IPS DF 19.7 (cell line): Measurements from ENCODE around the gene CD33.
"Not testable (repeated sequence)": the region's sequence is repeated elsewhere in the genome, so short reads cannot be mapped to it uniquely, and the experiment has no call there.

Source experiments
- DNase-seq: peaks from one replicate; pipeline ENCODE4 v3.0.0-alpha.2; 2013; ENCODE audit warnings: low read depth, low spot score

The CD33 gene

GRCh38 chr19:51210191-51210784, 14.6 kb upstream of the CD33 start:
- DNase-seq: no peak

GRCh38 chr19:51210874-51211361, 14.0 kb upstream of the CD33 start:
- not testable (repeated sequence) for DNase-seq

GRCh38 chr19:51211833-51212232, 13.0 kb upstream of the CD33 start:
- DNase-seq: no peak

DNA sequence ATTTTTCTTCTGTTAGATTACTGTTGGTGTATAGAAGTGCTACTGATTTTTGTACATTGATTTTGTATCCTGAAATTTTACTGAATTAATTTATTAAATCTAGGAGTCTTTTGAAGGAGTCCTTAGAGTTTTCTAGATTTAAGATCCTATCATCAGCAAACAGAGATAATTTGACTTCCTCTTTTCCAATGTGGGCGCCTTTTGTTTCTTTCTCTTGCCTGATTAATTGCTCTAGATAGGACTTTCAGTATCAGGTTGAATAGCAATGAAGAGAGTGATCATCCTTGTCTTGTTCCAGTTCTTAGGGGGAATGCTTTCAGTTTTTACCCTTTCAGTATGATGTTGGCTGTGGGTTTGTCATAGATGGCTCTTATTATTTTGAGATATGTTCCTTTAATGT, 5.6 kb upstream of the CD33 start:
- no peak for DNase-seq

- no peak for DNase-seq
These were observed 4.9 kb upstream of the CD33 start for GRCh38 chr19:51219971-51220370.

DNA sequence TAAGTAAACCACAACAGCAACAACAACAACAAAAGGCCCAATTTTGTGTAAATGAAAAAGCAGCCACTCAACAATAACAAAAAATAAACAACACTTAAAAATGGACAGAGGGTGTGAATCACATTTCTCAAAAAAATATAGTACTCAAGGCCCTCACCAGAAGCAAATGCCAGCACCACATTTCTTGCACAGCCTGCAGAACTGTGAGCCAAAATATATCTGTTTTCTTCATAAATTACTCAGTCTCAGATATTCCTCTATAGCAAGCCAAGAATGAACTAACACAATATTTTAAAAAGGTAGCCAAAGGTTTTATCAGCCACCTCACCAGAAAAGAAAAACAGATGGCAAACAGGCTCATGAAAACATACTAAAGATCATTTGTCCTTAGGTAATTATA, 3.9 kb upstream of the CD33 start:
- DNase-seq: no peak

GRCh38 chr19:51224163-51224641, 678 bp upstream of the CD33 start:
- DNase-seq: no peak

DNA sequence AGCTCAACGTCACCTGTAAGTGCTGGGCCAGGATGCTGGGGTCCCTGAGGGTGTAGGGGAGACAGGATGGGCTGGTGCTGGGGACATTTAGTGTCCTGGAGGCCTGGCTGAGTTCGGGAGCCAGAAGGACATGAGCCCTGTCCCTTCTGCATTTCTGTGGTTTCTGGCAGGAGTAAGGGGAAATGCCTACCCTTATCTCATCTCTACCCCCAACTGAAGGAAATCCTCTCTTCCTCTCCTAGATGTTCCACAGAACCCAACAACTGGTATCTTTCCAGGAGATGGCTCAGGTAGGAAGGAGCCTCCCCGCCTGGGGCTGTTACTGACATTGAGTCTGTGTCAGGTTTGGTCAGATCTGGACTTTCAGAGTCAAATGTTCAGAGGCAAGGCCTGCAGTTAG, 1.2 kb downstream of the CD33 start:
- no peak for DNase-seq

DNA sequence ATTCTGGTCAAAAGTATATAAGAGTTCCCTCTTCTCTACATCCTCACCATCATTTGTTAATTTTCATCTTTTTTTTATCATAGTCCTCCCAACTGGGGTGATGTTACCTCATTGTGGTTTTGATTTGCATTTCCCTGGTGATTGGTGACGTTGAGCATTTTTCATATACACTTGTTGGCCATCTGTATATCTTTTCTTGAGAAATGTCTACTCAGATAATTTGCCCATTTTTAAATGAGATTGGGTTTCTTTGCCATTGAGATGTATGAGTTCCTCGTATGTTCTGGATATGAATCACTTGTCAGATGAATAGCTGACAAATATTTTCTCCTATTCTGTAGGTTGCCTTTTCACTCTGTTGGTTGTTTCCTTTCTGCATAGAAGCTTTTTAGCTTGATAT, 2.4 kb downstream of the CD33 start:
- DNase-seq: no peak

DNA sequence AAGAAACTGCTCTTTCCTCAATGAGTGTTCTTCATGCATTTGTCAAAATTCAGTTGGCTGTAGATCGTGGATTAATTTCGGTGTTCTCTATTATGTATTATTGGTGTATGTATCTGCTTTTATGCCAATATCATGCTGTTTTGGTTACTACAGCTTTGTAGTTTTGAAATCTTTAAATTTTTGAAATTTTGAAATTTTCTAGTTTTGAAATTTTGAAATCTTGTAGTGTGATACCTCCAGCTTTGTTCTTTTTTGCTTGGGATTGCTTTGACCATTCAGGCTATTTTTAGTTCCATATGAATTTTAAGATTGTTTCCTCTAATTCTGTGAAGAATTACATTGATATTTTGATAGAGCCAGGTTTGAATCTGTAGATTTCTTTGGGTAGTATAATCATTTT, 3.1 kb downstream of the CD33 start:
- no peak for DNase-seq

GRCh38 chr19:51240866-51241265, 16.0 kb downstream of the CD33 start:
- no peak for DNase-seq

DNA sequence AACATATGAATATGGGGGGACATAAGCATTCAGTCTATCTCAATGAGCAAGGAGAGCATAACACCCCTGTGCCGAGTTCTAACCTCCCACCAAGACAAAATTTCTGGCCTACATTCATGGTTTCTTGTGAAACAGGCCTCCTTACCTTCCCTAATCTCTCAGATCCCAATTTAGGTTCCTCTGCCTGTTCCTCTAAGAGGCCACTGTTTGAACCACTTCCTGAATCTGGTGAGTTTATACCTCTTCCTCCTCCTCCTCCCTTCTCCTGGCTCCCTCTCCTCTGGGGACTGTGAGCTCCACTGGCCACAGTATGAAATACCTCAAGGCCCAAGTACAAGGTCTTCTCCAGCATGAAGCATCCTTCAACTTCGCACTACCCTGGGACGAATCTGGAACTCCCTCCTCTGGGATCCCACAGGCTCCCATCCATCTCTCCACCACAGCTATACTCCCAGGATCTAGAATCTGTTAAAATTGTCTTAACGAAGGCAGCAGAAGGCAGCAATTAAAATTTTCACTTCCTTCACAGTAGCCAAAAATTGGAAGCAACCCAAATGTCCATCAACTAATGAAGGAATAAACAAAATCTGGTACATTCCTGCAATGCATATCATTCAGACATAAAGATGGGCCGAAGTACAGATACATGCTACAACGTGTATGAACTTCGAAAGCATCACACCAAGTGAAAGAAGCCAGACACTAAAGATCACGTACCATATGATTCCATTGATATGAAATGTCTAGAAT, 18.2 kb downstream of the CD33 start:
- DNase-seq: no peak

GRCh38 chr19:51246164-51246552, 21.3 kb downstream of the CD33 start:
- DNase-seq: no peak

GRCh38 chr19:51247972-51248590, 23.2 kb downstream of the CD33 start:
- no peak for DNase-seq

GRCh38 chr19:51250786-51251467, 26.0 kb downstream of the CD33 start, which contains the start of gene SIGLECL1:
SIGLECL1 (plus strand) TSS chr19:51251080; CDS start chr19:51264073, 12,993 bp downstream.
- DNase-seq: no peak

DNA sequence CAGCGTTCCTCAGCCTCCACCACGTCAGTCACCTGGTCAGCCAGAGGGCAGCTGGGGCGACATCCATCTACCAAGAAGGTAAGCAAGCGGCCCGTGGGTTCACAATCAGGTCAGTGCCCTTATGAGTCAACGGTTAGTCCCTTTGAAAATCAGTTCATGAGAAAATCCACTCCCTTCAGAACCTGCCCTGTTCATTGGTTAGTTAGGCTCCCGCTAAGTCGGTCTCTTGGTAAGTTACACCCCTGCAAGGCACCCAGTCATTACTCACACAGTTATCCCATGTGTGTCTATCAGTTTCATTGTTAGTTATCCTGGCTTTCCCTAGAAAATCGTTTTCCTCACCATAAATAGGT, 26.6 kb downstream of the CD33 start:
- no peak for DNase-seq

GRCh38 chr19:51252306-51253079, 27.6 kb downstream of the CD33 start:
- no peak for DNase-seq

DNA sequence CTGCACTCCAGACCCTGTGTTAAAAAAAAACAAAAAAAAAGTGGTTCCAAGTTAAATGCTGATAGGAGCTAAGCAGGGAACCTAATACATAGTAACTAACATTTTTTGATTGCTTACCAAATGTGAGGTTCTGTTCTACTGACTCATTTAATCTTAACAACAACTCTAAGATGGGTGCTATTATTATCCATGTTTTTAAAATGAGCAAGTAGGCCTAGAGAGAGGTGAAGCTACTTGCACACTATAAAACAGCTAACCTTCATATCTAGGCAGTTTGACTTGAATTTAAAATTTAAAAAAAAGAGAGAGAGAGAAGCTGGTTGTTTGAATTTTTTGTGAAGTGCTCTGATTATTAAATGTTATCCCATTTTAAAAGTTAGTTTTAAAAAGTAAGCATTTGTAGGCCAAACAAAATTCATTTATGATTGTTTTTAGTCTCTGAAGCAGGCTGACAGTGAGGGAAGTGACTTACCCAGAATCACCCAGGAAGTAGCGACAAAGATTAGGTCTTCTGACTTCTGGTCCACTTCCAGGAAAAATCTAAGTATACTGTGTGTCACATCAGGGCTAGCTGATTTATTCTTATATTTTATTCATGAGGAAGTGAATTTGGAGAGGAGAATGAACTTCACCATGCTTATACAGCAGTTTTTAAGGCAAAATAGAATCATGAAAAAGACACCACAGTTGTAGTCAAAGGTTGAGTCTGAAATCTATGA, 28.4 kb downstream of the CD33 start:
- DNase-seq: no peak

GRCh38 chr19:51256155-51256625, 31.3 kb downstream of the CD33 start:
- DNase-seq: no peak

DNA sequence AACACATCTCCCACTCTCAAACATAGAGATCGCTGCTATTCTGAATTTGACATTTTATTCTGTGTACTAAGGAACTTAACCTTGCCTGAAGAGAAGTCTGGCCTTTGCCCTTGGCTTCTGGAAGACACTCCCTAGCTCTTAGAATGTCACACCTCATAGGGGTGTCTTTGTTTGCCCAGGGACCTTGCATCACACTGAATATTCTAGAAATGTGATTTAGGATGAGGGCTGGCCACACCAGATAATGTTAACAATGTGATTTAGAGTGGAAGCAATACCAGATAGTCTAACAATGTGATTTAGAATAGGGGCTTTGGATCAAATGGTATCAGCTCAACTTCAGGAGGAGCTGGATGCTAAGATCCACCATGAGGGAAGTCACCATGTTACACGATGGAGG, 32.6 kb downstream of the CD33 start:
- no peak for DNase-seq
